ENCODE results near the gene APOBEC3B. TPM values are rescaled to one million over a fixed set of nuclear protein-coding genes. Genes with fewer than 3 reads are reported as not detected.
"Not testable (repeated sequence)": the region's sequence is repeated elsewhere in the genome, so short reads cannot be mapped to it uniquely, and the experiment has no call there.

APOBEC3B gene
- total and polyA plus RNA-seq, 9 donors = 0.43 to 1.9 (median 1.1) TPM; not detected in 1

GRCh38 chr22:38984224-38984623, 2.1 kb downstream of the APOBEC3B start:
- WGBS, 3 donors = 79 to 90% methylated on average over 2 of the region's 2 CpGs; no CpG with 5 or more reads in 1 of the 3 donors
- intact Hi-C loops (cut with DNase I) = loop anchor here in 1 of 4 donors (10.0 kb wide), 1 partner anchor 219 kb away; no protein-coding TSS in a partner anchor
- H3K36me3 ChIP-seq = no peaks in the 10 kb centered on the region
- no peaks in the 10 kb centered on the region for H3K27me3 ChIP-seq
- DNase-seq = no peak
- no peaks in the 10 kb centered on the region for H3K9me3 ChIP-seq
- no peak overlapping the region for H3K27ac ChIP-seq
- H3K4me1 ChIP-seq (ENCODE audit: insufficient read depth) = peaks cover 4% of the 10 kb centered on the region
- TF ChIP-seq POLR2A (IDR thresholded peaks at IDR 0.05) (no peak), CTCF (IDR thresholded peaks at IDR 0.05) (no peak), EP300 (IDR thresholded peaks at IDR 0.05) (no peak)
- no peak overlapping the region for H3K4me3 ChIP-seq

- WGBS, 3 donors = 79 to 87% methylated on average over 9 of the region's 9 CpGs; no CpG with 5 or more reads in 1 of the 3 donors
- intact Hi-C loops (cut with DNase I) = loop anchor here in 1 of 4 donors (10.0 kb wide), 1 partner anchor 220 kb away; no protein-coding TSS in a partner anchor
- not testable (repeated sequence) for DNase-seq
Measured at GRCh38 chr22:38984784-38985757, 2.9 kb downstream of the APOBEC3B start.

GRCh38 chr22:38986629-38987028, 4.5 kb downstream of the APOBEC3B start:
- no peak for DNase-seq
- Histone ChIP-seq H3K4me3 (no peak overlapping the region), H3K4me1 (ENCODE audit: insufficient read depth) (peaks cover 2% of the 10 kb centered on the region), H3K36me3 (no peaks in the 10 kb centered on the region), H3K27ac (no peak overlapping the region), H3K27me3 (no peaks in the 10 kb centered on the region), H3K9me3 (no peaks in the 10 kb centered on the region)
- 100% methylated on average over 3 of the region's 3 CpGs; no CpG with 5 or more reads in 1 of the 3 donors for WGBS, 3 donors
- intact Hi-C loops (cut with DNase I) = loop anchor here in 1 of 4 donors (10.0 kb wide), 1 partner anchor 222 kb away; no protein-coding TSS in a partner anchor
- no peak for TF ChIP-seq CTCF (IDR thresholded peaks at IDR 0.05)
- TF ChIP-seq POLR2A (IDR thresholded peaks at IDR 0.05) = no peak
- no peak for TF ChIP-seq EP300 (IDR thresholded peaks at IDR 0.05)

More at GRCh38 chr22:38984784-38985757, 2.9 kb downstream of the APOBEC3B start:
- H3K27me3 ChIP-seq; H3K36me3 ChIP-seq; H3K4me1 ChIP-seq (ENCODE audit: insufficient read depth); H3K27ac ChIP-seq; H3K9me3 ChIP-seq; H3K4me3 ChIP-seq: not testable (repeated sequence)

GRCh38 chr22:38987171-38987895, 5.2 kb downstream of the APOBEC3B start:
- Histone ChIP-seq H3K4me1 (ENCODE audit: insufficient read depth) (peaks cover 2% of the 10 kb centered on the region), H3K9me3 (no peaks in the 10 kb centered on the region), H3K36me3 (no peaks in the 10 kb centered on the region), H3K4me3 (no peak overlapping the region), H3K27me3 (no peaks in the 10 kb centered on the region), H3K27ac (no peak overlapping the region)
- intact Hi-C loops (cut with DNase I) = loop anchor here in 1 of 4 donors (10.0 kb wide), 1 partner anchor 223 kb away; no protein-coding TSS in a partner anchor
- 83 to 92% methylated on average over 8 of the region's 8 CpGs; no CpG with 5 or more reads in 1 of the 3 donors for WGBS, 3 donors
- no peak for DNase-seq
- TF ChIP-seq CTCF (IDR thresholded peaks at IDR 0.05) (no peak), EP300 (IDR thresholded peaks at IDR 0.05) (no peak), POLR2A (IDR thresholded peaks at IDR 0.05) (no peak)
